HG03521 (cell line): ENCODE data around the gene FMN2.
"Not testable (repeated sequence)": the region's sequence is repeated elsewhere in the genome, so short reads cannot be mapped to it uniquely, and the experiment has no call there.

ENCODE experiments used
- ATAC-seq: cut with Tn5 transposase; IDR thresholded peaks from one replicate; pipeline ENCODE4 v1.9.1; 2021; ENCODE audit warnings: mild to moderate bottlenecking, moderate library complexity; ENCODE audit not compliant: unreplicated experiment

The FMN2 gene

GRCh38 chr1:240244968-240245628 is 153.4 kb downstream of the FMN2 start:
- no peak for ATAC-seq

- no peak for ATAC-seq
These were observed 153.9 kb downstream of the FMN2 start for GRCh38 chr1:240245629-240246020.

GRCh38 chr1:240247899-240248298 is 156.2 kb downstream of the FMN2 start:
- no peak for ATAC-seq

GRCh38 chr1:240254006-240254405 is 162.3 kb downstream of the FMN2 start:
- no peak for ATAC-seq

GRCh38 chr1:240254778-240255291 is 163.2 kb downstream of the FMN2 start:
- ATAC-seq, result no peak

GRCh38 chr1:240255922-240256321 is 164.2 kb downstream of the FMN2 start:
- ATAC-seq, result no peak

GRCh38 chr1:240256836-240257503 is 165.3 kb downstream of the FMN2 start:
- ATAC-seq, result no peak

GRCh38 chr1:240258910-240259309 is 167.2 kb downstream of the FMN2 start:
- no peak for ATAC-seq

- not testable (repeated sequence) for ATAC-seq
These were observed 172.8 kb downstream of the FMN2 start for GRCh38 chr1:240264494-240264893.

- ATAC-seq, result no peak
These were observed 179.4 kb downstream of the FMN2 start for GRCh38 chr1:240271081-240271480.

GRCh38 chr1:240274569-240274968 is 182.9 kb downstream of the FMN2 start:
- no peak for ATAC-seq

GRCh38 chr1:240275219-240275618 is 183.5 kb downstream of the FMN2 start:
- ATAC-seq, result not testable (repeated sequence)

GRCh38 chr1:240278082-240278481 is 186.4 kb downstream of the FMN2 start:
- no peak for ATAC-seq

GRCh38 chr1:240280560-240281322 is 189.1 kb downstream of the FMN2 start:
- ATAC-seq, result no peak

- ATAC-seq, result no peak
These were observed 190.6 kb downstream of the FMN2 start for GRCh38 chr1:240282061-240282830.

GRCh38 chr1:240284656-240285414 is 193.2 kb downstream of the FMN2 start:
- ATAC-seq, result no peak

- ATAC-seq, result no peak
These were observed 193.9 kb downstream of the FMN2 start for GRCh38 chr1:240285540-240285939.

- ATAC-seq, result no peak
These were observed 196.0 kb downstream of the FMN2 start for GRCh38 chr1:240287722-240288121.

GRCh38 chr1:240293706-240294105 is 202.0 kb downstream of the FMN2 start:
- no peak for ATAC-seq

GRCh38 chr1:240294566-240294965 is 202.9 kb downstream of the FMN2 start:
- no peak for ATAC-seq
